T-helper 1 cell (primary cell): ENCODE data around the gene HAGH.
A peak's percentile ranks its signal among the peaks of the same experiment; 100 is the strongest.

Experiments
- DNase-seq, 5 donors: peaks; one replicate each; pipeline ENCODE4 v3.0.0-alpha.2; 2012 to 2020

Gene HAGH

GRCh38 chr16:1772908-1773702 lies 53.5 kb downstream of the HAGH start, which contains the start of gene MRPS34:
MRPS34 (minus strand) TSS chr16:1773134; CDS start chr16:1773119, 15 bp downstream.
- DNase-seq: peak; percentile 54 to 86 (median 68)

GRCh38 chr16:1772362-1772907 lies 54.2 kb downstream of the HAGH start, which contains the start of gene EME2:
EME2 (plus strand) TSS chr16:1772810; CDS start chr16:1773228, 418 bp downstream.
- peak in 3 of 5 donors; percentile 41 to 64 (median 49) for DNase-seq

- DNase-seq: no peak
These were observed 54.7 kb downstream of the HAGH start for GRCh38 chr16:1771864-1772361.

GRCh38 chr16:1771188-1771863 lies 55.3 kb downstream of the HAGH start, which contains the start of gene NME3:
NME3 (minus strand) TSS chr16:1771543; CDS start chr16:1771534, 9 bp downstream.
- DNase-seq: peak; percentile 50 to 77 (median 67)

GRCh38 chr16:1770328-1771187 lies 56.1 kb downstream of the HAGH start:
- DNase-seq: peak in 3 of 5 donors; percentile 24 to 53 (median 31)

GRCh38 chr16:1769402-1770300 lies 57.0 kb downstream of the HAGH start:
- DNase-seq: no peak

- no peak for DNase-seq
These were observed 57.7 kb downstream of the HAGH start for GRCh38 chr16:1768767-1769401.

- DNase-seq: no peak
These were observed 58.4 kb downstream of the HAGH start for GRCh38 chr16:1768061-1768766.

GRCh38 chr16:1767116-1767994 lies 59.3 kb downstream of the HAGH start:
- no peak for DNase-seq

GRCh38 chr16:1766701-1767100 lies 59.9 kb downstream of the HAGH start:
- no peak for DNase-seq

GRCh38 chr16:1766231-1766630 lies 60.4 kb downstream of the HAGH start:
- no peak for DNase-seq

- DNase-seq: no peak
These were observed 60.8 kb downstream of the HAGH start for GRCh38 chr16:1765826-1766225.

GRCh38 chr16:1764971-1765370 lies 61.7 kb downstream of the HAGH start:
- no peak for DNase-seq

- DNase-seq: no peak
These were observed 62.8 kb downstream of the HAGH start for GRCh38 chr16:1763521-1764511.

GRCh38 chr16:1762879-1763520 lies 63.6 kb downstream of the HAGH start:
- DNase-seq: no peak

GRCh38 chr16:1762196-1762878 lies 64.3 kb downstream of the HAGH start:
- no peak for DNase-seq
